ENCODE results near the gene CLEC3B.
A peak's percentile ranks its signal among the peaks of the same experiment; 100 is the strongest.

The CLEC3B gene

DNA sequence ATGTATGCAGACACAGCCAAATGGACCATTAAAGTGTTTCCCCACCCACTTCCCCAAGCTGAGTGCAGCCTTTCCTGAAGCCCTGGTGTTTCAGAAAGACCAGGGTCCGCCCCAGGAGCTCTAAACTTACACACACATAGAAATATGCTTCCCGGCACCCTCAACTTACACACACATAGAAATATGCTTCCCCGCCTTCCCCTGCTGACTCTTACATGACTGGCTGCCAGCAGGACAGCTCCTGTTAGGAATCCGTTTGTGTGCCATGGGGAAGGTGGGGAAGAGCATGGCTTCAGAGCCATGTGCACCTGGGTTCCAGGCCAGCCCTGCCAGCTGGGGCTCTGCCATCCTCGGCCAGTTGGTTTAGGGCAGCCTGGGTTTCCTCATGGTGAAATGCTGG, 3.6 kb downstream of the CLEC3B start:
- H3K4me3 ChIP-seq (ENCODE audit: low read length), result no peak overlapping the region
- DNase-seq (ENCODE audit: low read depth), result peak; percentile 74
- TF ChIP-seq CTCF (IDR thresholded peaks at IDR 0.05; ENCODE audit: insufficient read depth, low read depth, low read length, missing control alignments), result no peak

- no peak for DNase-seq (ENCODE audit: low read depth)
- no peak overlapping the region for H3K4me3 ChIP-seq (ENCODE audit: low read length)
- no peak for TF ChIP-seq CTCF (IDR thresholded peaks at IDR 0.05; ENCODE audit: insufficient read depth, low read depth, low read length, missing control alignments)
These were observed 5.4 kb downstream of the CLEC3B start for GRCh38 chr3:45031531-45031930.

DNA sequence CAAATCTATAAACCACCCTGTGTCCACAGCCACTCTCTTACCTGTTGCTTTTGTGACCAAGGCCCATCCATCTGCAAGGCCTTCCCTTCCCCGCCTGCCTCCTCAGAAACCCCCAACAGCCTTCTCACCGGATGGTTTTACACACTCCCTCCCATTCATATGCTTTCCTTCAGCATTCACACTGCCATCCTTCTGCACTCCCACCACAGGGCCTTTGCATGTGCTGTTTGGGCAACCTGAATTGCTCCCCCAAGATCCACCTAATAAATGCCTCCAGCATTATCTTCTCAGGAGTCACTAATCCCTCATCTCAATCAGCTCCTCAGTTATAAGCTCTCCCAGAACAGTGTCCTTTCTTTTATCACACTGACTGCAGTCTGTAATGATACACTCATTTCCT, 6.0 kb downstream of the CLEC3B start:
- no peak for DNase-seq (ENCODE audit: low read depth)
- TF ChIP-seq CTCF (IDR thresholded peaks at IDR 0.05; ENCODE audit: insufficient read depth, low read depth, low read length, missing control alignments), result no peak
- no peak overlapping the region for H3K4me3 ChIP-seq (ENCODE audit: low read length)

DNA sequence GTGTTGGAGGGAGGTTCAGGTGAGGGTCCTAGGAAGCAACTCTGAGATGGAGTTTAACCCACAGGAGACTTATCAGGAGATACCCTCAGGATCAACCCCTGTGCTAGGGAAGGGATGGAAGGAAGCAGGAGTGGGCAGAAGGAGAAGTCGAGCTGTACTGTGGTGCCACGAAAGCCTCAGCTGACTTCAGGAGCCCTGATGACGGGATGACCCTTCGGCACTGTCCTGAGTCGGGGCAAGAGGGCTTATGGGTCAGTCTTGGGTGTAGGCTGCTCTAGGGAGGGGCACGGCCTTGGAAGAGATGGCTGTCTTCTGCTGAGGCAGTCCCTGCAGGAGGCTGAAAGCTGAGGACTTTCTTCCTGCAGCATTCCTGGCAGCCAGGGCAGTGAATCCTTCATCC, 7.7 kb downstream of the CLEC3B start:
- DNase-seq (ENCODE audit: low read depth), result no peak
- no peak for TF ChIP-seq CTCF (IDR thresholded peaks at IDR 0.05; ENCODE audit: insufficient read depth, low read depth, low read length, missing control alignments)
- H3K4me3 ChIP-seq (ENCODE audit: low read length), result no peak overlapping the region

DNA sequence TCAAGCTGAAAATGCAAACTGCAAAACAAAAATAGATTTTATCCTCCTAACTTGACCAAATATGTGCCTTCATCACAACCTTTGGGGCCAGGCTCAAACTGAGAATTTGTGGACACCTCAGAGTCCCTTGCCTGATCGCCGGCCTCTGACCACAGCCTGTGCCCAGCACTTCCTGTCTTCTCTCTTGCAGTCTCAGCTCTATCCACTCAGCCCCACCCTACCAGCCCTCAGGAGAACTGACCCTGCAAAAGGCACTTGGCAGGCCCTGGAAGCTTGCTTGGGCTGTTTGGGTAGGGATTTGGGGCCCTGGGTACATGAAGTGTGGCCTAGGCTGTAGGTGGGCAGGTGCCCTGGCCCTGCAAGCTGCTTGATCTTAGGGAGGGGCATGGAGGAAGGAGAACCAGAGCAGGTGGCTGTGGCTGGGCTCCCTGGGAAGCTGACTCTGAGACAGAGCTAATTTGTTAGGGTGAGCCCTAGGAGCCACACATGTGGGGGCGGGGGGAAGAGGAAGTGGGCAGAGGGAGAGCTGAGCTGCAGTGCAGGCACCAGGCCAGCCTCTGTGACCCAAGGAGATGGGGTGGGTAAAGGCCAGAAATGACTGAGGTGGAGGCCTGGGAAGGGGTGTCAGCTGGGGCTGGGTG, 8.6 kb downstream of the CLEC3B start:
- H3K4me3 ChIP-seq (ENCODE audit: low read length), result no peak overlapping the region
- no peak for DNase-seq (ENCODE audit: low read depth)
- TF ChIP-seq CTCF (IDR thresholded peaks at IDR 0.05; ENCODE audit: insufficient read depth, low read depth, low read length, missing control alignments), result no peak

- DNase-seq (ENCODE audit: low read depth), result peak; percentile 39
- TF ChIP-seq CTCF (IDR thresholded peaks at IDR 0.05; ENCODE audit: insufficient read depth, low read depth, low read length, missing control alignments), result peak; percentile 2
- peak overlapping the region; percentile 34 for H3K4me3 ChIP-seq (ENCODE audit: low read length)
These were observed 9.6 kb downstream of the CLEC3B start for GRCh38 chr3:45035441-45036301.
